Gastroesophageal sphincter (tissue), 4 donors: ENCODE measurements around the gene SPATS2L. TPM values are rescaled to one million over a fixed set of nuclear protein-coding genes. Genes with fewer than 3 reads are reported as not detected.

Experiments used
- ATAC-seq: fragments of 150-250 bp; one replicate; pipeline ENCODE4 v1.9.1; 2016; ENCODE audit warnings: mild to moderate bottlenecking, moderate library complexity
- H3K27ac ChIP-seq, 4 donors: fragments of 200-600 bp; sonication (generic) in 3 of 4; 1 replicate in 3 of 4; 2 replicates in 1 of 4; pipeline ENCODE4 v1.5.1; 2016 to 2019
- H3K27me3 ChIP-seq: fragments of 200-600 bp; sonication (generic); one replicate; pipeline ENCODE4 v1.5.1; 2019
- H3K36me3 ChIP-seq, 2 donors: fragments of 200-600 bp; sonication (generic); one replicate each; pipeline ENCODE4 v1.5.1; 2019; ENCODE audit warnings: control low read depth in 1 of 2
- H3K4me1 ChIP-seq, 3 donors: fragments of 200-600 bp; sonication (generic); 1 replicate in 2 of 3; 2 replicates in 1 of 3; pipeline ENCODE4 v1.5.1; 2016 to 2019; ENCODE audit warnings: control low read depth in 2 of 3
- H3K4me3 ChIP-seq, 2 donors: fragments of 200-600 bp; sonication (generic); one replicate each; pipeline ENCODE4 v1.5.1; 2019; ENCODE audit warnings: mild to moderate bottlenecking in 1 of 2, moderate library complexity in 1 of 2
- H3K9me3 ChIP-seq, 3 donors: fragments of 200-600 bp; sonication (generic); one replicate each; pipeline ENCODE4 v1.5.1; 2017 to 2019; ENCODE audit warnings: control low read depth in 2 of 3
- EP300 ChIP-seq: sonication (generic); formaldehyde crosslinking; IDR thresholded peaks from one replicate; pipeline ENCODE4 v1.6.1; 2017; ENCODE audit warnings: antibody characterized with exemption, mild to moderate bottlenecking
- POLR2A ChIP-seq, 2 donors: fragments of 450-650 bp; IDR thresholded peaks; one replicate each; pipeline ENCODE4 v1.6.1; 2017; ENCODE audit warnings: antibody characterized with exemption in 2 of 2, mild to moderate bottlenecking in 2 of 2, moderate library complexity in 1 of 2
- POLR2AphosphoS5 ChIP-seq: sonication (generic); formaldehyde crosslinking; IDR thresholded peaks from one replicate; pipeline ENCODE4 v1.6.1; 2017; ENCODE audit warnings: antibody characterized with exemption
- WGBS, 2 donors: methylation state at CpG; one replicate each; pipeline ENCODE4 v1.1.5; 2018; ENCODE audit warnings: low coverage in 1 of 2; 5-methylcytosine and 5-hydroxymethylcytosine counted together
- total RNA-seq, 4 donors: library from RNA; depleted of rRNA; stranded (reverse); fragments of >200 nt; gene quantifications; one replicate each; pipeline ENCODE4 v1.1.0, GENCODE V29; 2016
- TF ChIP-seq, protein P1 (sequence below), 4 experiments: fragments of 200-600 bp in 2 of 4; fragments of 450-650 bp in 2 of 4; sonication (generic) in 1 of 4; IDR thresholded peaks; one replicate each; pipeline ENCODE4 v1.5.1; 2017 to 2019; ENCODE audit warnings: antibody characterized with exemption in 4 of 4, mild to moderate bottlenecking in 2 of 4, moderate library complexity in 2 of 4

Gene SPATS2L
- total RNA-seq, 4 donors from 2014 or later, result 50.6 to 120 (median 91.5) TPM

DNA sequence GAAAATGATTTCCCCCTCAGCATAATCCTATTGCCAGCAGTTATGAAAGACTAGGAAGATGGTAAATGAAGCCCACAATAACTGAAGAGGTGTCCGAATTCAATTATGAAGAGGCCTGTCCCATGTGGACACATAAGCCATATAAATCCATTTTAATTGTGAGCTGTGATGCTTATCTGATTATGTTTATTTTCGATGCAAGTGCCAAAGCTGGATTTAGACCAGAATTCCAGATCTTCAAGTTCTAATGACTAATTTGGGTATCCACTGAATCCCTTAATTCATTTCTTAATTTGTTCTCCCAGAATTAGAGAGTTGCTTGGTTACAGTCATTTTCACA, 24.5 kb downstream of the SPATS2L start:
- no peak overlapping the region for H3K4me3 ChIP-seq
- 89 to 90% methylated on average over 2 of the region's 2 CpGs for WGBS, 2 donors
- no peak overlapping the region for H3K27ac ChIP-seq

DNA sequence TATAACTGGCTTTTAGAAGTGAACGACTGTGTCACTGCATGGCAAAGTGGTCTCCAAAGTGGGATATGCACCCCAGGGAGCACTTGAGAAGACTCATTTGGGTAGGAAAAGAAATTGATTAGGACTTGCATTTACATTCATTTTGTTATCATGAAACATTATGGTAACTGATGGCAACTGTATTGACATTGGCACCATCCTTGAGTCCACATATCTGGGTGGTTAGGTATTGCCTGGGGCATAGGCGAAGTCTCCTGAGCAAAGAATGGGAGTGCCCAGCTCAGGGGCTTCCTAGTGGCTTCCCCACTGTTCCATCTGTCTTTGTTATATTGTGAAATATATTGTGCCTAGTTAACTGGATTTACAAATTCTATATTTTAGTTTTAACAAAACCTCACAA, 29.2 kb downstream of the SPATS2L start:
- TF ChIP-seq POLR2A (IDR thresholded peaks at IDR 0.05) (no peak), EP300 (no peak), POLR2AphosphoS5 (no peak)
- TF ChIP-seq, protein P1, sequence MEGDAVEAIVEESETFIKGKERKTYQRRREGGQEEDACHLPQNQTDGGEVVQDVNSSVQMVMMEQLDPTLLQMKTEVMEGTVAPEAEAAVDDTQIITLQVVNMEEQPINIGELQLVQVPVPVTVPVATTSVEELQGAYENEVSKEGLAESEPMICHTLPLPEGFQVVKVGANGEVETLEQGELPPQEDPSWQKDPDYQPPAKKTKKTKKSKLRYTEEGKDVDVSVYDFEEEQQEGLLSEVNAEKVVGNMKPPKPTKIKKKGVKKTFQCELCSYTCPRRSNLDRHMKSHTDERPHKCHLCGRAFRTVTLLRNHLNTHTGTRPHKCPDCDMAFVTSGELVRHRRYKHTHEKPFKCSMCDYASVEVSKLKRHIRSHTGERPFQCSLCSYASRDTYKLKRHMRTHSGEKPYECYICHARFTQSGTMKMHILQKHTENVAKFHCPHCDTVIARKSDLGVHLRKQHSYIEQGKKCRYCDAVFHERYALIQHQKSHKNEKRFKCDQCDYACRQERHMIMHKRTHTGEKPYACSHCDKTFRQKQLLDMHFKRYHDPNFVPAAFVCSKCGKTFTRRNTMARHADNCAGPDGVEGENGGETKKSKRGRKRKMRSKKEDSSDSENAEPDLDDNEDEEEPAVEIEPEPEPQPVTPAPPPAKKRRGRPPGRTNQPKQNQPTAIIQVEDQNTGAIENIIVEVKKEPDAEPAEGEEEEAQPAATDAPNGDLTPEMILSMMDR (IDR thresholded peaks at IDR 0.05), result no peak
- 93 to 100% methylated on average over 2 of the region's 2 CpGs for WGBS, 2 donors
- H3K4me1 ChIP-seq, result peaks cover 17 to 56% (median 31%) of the 10 kb centered on the region in 3 donors

More for the DNA sequence above, 24.5 kb downstream of the SPATS2L start:
- no peaks in the 10 kb centered on the region for H3K36me3 ChIP-seq
- no peak for ATAC-seq
- H3K9me3 ChIP-seq, result no peaks in the 10 kb centered on the region
- peaks cover 0 to 21% (median 4%) of the 10 kb centered on the region in 3 donors for H3K4me1 ChIP-seq
- TF ChIP-seq, protein P1 (IDR thresholded peaks at IDR 0.05), result no peak
- TF ChIP-seq POLR2A (IDR thresholded peaks at IDR 0.05) (no peak), POLR2AphosphoS5 (no peak), EP300 (no peak)
- no peaks in the 10 kb centered on the region for H3K27me3 ChIP-seq

DNA sequence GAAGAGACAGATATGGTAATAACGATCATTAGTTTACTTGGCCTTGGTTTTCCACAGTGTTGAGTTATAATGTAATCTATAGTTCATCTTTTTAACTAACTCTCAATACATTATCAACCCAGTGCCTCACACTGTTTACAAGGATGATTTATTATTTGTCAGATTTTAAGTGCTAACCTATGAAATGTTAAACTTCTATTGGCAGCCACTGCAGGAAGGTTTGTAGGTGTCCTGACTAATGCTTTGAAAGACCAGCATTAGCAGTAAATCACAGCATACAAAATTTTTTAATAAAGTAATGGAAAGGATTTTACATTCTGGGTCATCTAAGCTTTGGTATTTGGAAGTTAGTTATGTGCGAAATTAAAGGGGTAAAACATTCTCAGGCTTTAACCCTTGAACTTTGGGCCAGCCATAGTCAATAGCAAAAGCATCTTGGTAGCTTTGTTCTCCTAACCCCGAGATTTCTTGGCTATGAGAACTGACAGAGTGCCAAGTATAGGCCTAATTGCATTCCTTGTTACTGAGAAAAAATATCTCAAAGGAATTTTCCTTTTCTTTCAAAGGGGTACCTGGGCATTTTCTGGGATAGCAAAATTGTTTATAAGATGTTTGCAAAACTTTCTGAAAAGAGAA, 30.6 kb downstream of the SPATS2L start:
- peak overlapping the region in 3 of 4 donors; percentile 36 to 44 (median 41) for H3K27ac ChIP-seq
- H3K9me3 ChIP-seq, result no peaks in the 10 kb centered on the region
- H3K27me3 ChIP-seq, result no peaks in the 10 kb centered on the region
- TF ChIP-seq, protein P1 (IDR thresholded peaks at IDR 0.05), result no peak
- TF ChIP-seq EP300, result no peak
- no peak for TF ChIP-seq POLR2A (IDR thresholded peaks at IDR 0.05)
- no peak for TF ChIP-seq POLR2AphosphoS5
- WGBS, 2 donors, result 18 to 23% methylated on average over 3 of the region's 3 CpGs
- no peak for ATAC-seq
- H3K4me3 ChIP-seq, result no peak overlapping the region
- H3K4me1 ChIP-seq, result peaks cover 17 to 62% (median 31%) of the 10 kb centered on the region in 3 donors
- no peaks in the 10 kb centered on the region for H3K36me3 ChIP-seq

More for the DNA sequence above, 29.2 kb downstream of the SPATS2L start:
- Histone ChIP-seq H3K9me3 (no peaks in the 10 kb centered on the region), H3K27me3 (no peaks in the 10 kb centered on the region), H3K36me3 (no peaks in the 10 kb centered on the region), H3K4me3 (no peak overlapping the region), H3K27ac (no peak overlapping the region)
- ATAC-seq, result no peak

DNA sequence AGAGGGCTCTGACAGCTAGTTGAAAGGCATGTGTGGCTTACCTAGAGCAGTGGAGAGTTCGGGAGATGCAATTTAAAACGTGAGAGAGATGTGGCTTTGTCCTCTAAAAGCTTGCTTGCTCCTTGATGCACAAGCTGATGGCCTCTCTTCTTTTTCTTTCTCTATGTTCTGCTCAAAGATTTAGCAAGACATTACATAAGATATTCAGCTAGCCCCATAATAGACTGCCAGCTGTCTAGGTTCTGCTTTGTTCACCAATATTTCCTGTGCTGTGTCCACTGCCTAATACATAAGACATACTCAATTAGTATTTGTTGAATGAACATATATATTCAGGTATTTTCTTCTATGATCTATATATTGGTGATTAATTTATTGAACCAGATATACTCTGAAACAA, 31.1 kb downstream of the SPATS2L start:
- peak overlapping the region in 3 of 4 donors; percentile 36 to 44 (median 41) for H3K27ac ChIP-seq
- peaks cover 17 to 62% (median 31%) of the 10 kb centered on the region in 3 donors for H3K4me1 ChIP-seq

More for the DNA sequence above, 31.1 kb downstream of the SPATS2L start:
- Histone ChIP-seq H3K9me3 (no peaks in the 10 kb centered on the region), H3K27me3 (no peaks in the 10 kb centered on the region), H3K36me3 (no peaks in the 10 kb centered on the region), H3K4me3 (no peak overlapping the region)
- ATAC-seq, result peak; percentile 60
- TF ChIP-seq EP300 (no peak), POLR2A (IDR thresholded peaks at IDR 0.05) (no peak), POLR2AphosphoS5 (no peak)
- TF ChIP-seq, protein P1 (IDR thresholded peaks at IDR 0.05), result no peak
- 49 to 50% methylated on average over 2 of the region's 2 CpGs for WGBS, 2 donors
